K562 (cell line): ENCODE results near the gene CCDC17. TPM values are rescaled to one million over a fixed set of nuclear protein-coding genes. Genes with fewer than 3 reads are reported as not detected.

Source experiments
- C11orf30 ChIP-seq: fragments of 450-650 bp; IDR thresholded peaks from 2 replicates; pipeline ENCODE4 v1.6.1; 2016; ENCODE audit warnings: low read depth, mild to moderate bottlenecking
- CTBP1 ChIP-seq: fragments of 450-650 bp; IDR thresholded peaks from 2 replicates; pipeline ENCODE4 v1.6.1; 2016; ENCODE audit warnings: borderline replicate concordance
- E2F1 ChIP-seq: sonication (generic); formaldehyde crosslinking; IDR thresholded peaks from 2 replicates; pipeline ENCODE4 v1.8.1; 2023; ENCODE audit warnings: mild to moderate bottlenecking, missing genetic modification reagents, moderate library complexity
- EZH2 ChIP-seq: IDR thresholded peaks from 2 replicates; pipeline ENCODE4 v1.6.1; 2012; ENCODE audit warnings: low read depth, mild to moderate bottlenecking, inconsistent platforms, low read length, borderline replicate concordance
- HES1 ChIP-seq: fragments of 450-650 bp; IDR thresholded peaks from 2 replicates; pipeline ENCODE4 v1.6.1; 2016; ENCODE audit warnings: low read depth, mild to moderate bottlenecking, moderate library complexity
- KLF13 ChIP-seq: fragments of 450-650 bp; IDR thresholded peaks from 2 replicates; pipeline ENCODE4 v1.6.1; 2016; ENCODE audit warnings: missing genetic modification characterization, low read depth, mild to moderate bottlenecking, missing compliant biosample characterization, moderate library complexity, borderline replicate concordance
- NR2C1 ChIP-seq, 2 experiments: fragments of 450-650 bp; IDR thresholded peaks; 2 replicates each; pipeline ENCODE4 v1.6.1; 2017; ENCODE audit warnings: mild to moderate bottlenecking in 2 of 2, antibody characterized with exemption in 1 of 2, inconsistent platforms in 1 of 2, missing compliant biosample characterization in 1 of 2, missing genetic modification characterization in 1 of 2
- SAFB2 ChIP-seq: fragments of 200-400 bp; formaldehyde crosslinking; IDR thresholded peaks from 2 replicates; pipeline ENCODE4 v1.6.1; 2018; ENCODE audit warnings: borderline replicate concordance, low read length, low read depth, moderate library complexity; ENCODE audit not compliant: severe bottlenecking
- ZBTB40 ChIP-seq, 2 experiments: fragments of 450-650 bp in 1 of 2; sonication (generic) in 1 of 2; formaldehyde crosslinking in 1 of 2; IDR thresholded peaks; 2 replicates each; pipeline versions ENCODE4 v1.7.1 to v1.9.0; 2016 to 2022; ENCODE audit warnings: inconsistent platforms in 1 of 2, mild to moderate bottlenecking in 1 of 2, missing genetic modification reagents in 1 of 2
- ZNF217 ChIP-seq: sonication (generic); formaldehyde crosslinking; IDR thresholded peaks from 2 replicates; pipeline ENCODE4 v1.8.0; 2022; ENCODE audit warnings: mild to moderate bottlenecking, missing genetic modification reagents
- ZNF253 ChIP-seq: fragments of 250-450 bp; sonication (Bioruptor Pico); conservative IDR thresholded peaks from 2 replicates; pipeline ENCODE4 v1.6.1; 2021; ENCODE audit warnings: mild to moderate bottlenecking
- ZNF408 ChIP-seq: fragments of 250-450 bp; sonication (Bioruptor Pico); IDR thresholded peaks from 2 replicates; pipeline ENCODE4 v1.4.0; 2020; ENCODE audit warnings: low read depth, mild to moderate bottlenecking, moderate library complexity
- polyA plus RNA-seq, 8 experiments: library from polyadenylated mRNA; depleted of rRNA in 4 of 8; stranded (reverse) in 5 of 8; unstranded in 3 of 8; fragments of >200 nt; fragmentation: Nextera tagmentation in 2 of 8; fragmentation: Illumina TruSeq in 1 of 8; extraction: Ambion mirVana in 2 of 8; extraction: Trizol in 1 of 8; gene quantifications; 2 replicates each; pipeline versions ENCODE4 v1.2.1 to v1.2.3, GENCODE V29; 2011 to 2014; ENCODE audit warnings: inconsistent platforms in 1 of 8, missing spikeins in 1 of 8
- total RNA-seq, 7 experiments: library from RNA; depleted of rRNA in 6 of 7; stranded (reverse); fragments of >200 nt in 6 of 7; fragmentation: Illumina TruSeq in 2 of 7; extraction: Trizol in 2 of 7; gene quantifications; 2 replicates each; pipeline versions ENCODE4 v1.2.1 to v1.2.3, GENCODE V29; 2011 to 2021; ENCODE audit warnings: low replicate concordance in 1 of 7

CCDC17 gene
- total and polyA plus RNA-seq, 9 of the 15 experiments (the other 6 are each of a cell fraction or from before 2014, with no cell fraction given), result 0.20 to 2.4 (median 0.85) TPM

GRCh38 chr1:45584351-45585109 is 39.3 kb downstream of the CCDC17 start (continued):
- TF ChIP-seq HES1 (no peak), EZH2 (no peak), KLF13 (peak; percentile 43; the same call in 1 of the 2 replicates), NR2C1 (IDR thresholded peaks at IDR 0.05) (no peak), NR2C1 (tag; IDR thresholded peaks at IDR 0.05) (no peak), SAFB2 (no peak), E2F1 (peak; percentile 92), C11orf30 (no peak), ZNF217 (CRISPR knock-in tag) (no peak), ZNF253 (no peak), CTBP1 (no peak), ZBTB40 (IDR thresholded peaks at IDR 0.05) (no peak; the same call in 1 of the 2 replicates), ZBTB40 (CRISPR knock-in tag; IDR thresholded peaks at IDR 0.05) (no peak), ZNF408 (CRISPR knock-in tag) (no peak)
